ENCODE measurements around the gene CAST. TPM values are rescaled to one million over a fixed set of nuclear protein-coding genes. Genes with fewer than 3 reads are reported as not detected.
"Not testable (repeated sequence)": the region's sequence is repeated elsewhere in the genome, so short reads cannot be mapped to it uniquely, and the experiment has no call there.

The CAST gene
- total and polyA plus RNA-seq, 9 donors: 61.2 to 276 (median 173) TPM

GRCh38 chr5:96616801-96617200, 45.4 kb upstream of the CAST start:
- intact Hi-C loops (cut with DNase I): loop anchor here in 2 of 4 donors (10.0 kb wide), 3 partner anchors 78 to 548 kb away; no protein-coding TSS in a partner anchor
- Histone ChIP-seq H3K9me3 (no peaks in the 10 kb centered on the region), H3K36me3 (no peaks in the 10 kb centered on the region), H3K4me3 (no peak overlapping the region), H3K4me1 (ENCODE audit: insufficient read depth) (no peaks in the 10 kb centered on the region), H3K27me3 (no peaks in the 10 kb centered on the region), H3K27ac (no peak overlapping the region)
- TF ChIP-seq POLR2A (IDR thresholded peaks at IDR 0.05) (no peak), EP300 (IDR thresholded peaks at IDR 0.05) (no peak)
- TF ChIP-seq, protein P1, sequence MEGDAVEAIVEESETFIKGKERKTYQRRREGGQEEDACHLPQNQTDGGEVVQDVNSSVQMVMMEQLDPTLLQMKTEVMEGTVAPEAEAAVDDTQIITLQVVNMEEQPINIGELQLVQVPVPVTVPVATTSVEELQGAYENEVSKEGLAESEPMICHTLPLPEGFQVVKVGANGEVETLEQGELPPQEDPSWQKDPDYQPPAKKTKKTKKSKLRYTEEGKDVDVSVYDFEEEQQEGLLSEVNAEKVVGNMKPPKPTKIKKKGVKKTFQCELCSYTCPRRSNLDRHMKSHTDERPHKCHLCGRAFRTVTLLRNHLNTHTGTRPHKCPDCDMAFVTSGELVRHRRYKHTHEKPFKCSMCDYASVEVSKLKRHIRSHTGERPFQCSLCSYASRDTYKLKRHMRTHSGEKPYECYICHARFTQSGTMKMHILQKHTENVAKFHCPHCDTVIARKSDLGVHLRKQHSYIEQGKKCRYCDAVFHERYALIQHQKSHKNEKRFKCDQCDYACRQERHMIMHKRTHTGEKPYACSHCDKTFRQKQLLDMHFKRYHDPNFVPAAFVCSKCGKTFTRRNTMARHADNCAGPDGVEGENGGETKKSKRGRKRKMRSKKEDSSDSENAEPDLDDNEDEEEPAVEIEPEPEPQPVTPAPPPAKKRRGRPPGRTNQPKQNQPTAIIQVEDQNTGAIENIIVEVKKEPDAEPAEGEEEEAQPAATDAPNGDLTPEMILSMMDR (IDR thresholded peaks at IDR 0.05): no peak
- no peak for DNase-seq
- WGBS, 3 donors: 92 to 98% (median 95%) methylated on average over 3 of the region's 3 CpGs

DNA sequence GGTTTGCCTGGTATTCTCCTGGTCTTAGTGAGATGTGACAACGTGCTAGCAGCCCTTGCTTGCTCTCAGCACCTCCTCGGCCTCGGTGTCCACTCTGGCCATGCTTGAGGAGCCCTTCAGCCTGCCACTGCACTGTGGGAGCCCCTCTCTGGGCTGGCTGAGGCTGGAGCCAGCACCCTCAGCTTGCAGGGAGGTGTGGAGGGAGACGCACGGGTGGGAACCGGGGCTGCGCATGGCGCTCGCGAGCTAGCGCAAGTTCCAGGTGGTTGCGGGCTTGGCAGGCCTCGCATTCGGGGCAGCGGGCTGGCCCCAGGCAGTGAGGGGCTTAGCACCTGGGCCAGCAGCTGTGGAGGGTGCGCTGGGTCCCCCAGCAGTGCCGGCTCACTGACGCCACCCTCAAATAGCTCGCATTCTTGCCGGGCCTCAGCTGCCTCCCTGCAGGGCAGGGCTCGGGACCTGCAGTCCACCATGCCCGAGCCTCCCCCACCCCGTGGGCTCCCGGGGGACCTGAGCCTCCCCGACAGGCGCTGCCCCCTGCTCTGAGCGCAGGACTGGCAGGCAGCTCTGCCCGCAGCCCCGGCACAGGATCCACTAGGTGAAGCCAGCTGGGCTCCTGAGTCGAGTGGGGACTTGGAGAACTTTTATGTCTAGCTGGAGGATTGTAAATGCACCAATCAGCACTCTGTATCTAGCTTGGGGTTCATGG, 43.7 kb upstream of the CAST start:
- H3K36me3 ChIP-seq; H3K9me3 ChIP-seq; H3K27ac ChIP-seq; H3K4me1 ChIP-seq (ENCODE audit: insufficient read depth); H3K27me3 ChIP-seq; H3K4me3 ChIP-seq; DNase-seq: not testable (repeated sequence)
- intact Hi-C loops (cut with DNase I): loop anchor here in 2 of 4 donors (10.0 kb wide), 3 partner anchors 76 to 546 kb away; no protein-coding TSS in a partner anchor
- 95 to 96% (median 96%) methylated on average over 28 to 30 of the region's 30 CpGs for WGBS, 3 donors

DNA sequence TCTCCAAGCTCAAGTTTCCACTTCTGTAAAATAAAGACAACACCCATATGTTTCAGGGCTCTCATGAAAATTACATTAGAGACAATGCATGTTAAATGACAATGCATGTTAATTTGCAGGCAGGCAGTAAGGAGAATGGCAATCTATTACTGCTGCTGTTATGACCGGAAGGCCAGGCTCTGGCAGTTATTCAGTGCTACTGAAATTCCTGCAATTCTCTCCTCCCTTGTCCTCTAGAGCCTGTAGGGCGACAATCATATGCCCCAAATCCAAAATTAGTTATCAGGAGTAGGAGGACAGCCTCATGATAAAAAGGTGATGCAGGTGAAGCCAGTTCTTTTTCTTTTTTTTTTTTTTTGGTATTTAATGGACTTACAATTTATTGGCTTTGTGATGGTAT, 42.2 kb upstream of the CAST start:
- Histone ChIP-seq H3K9me3 (no peaks in the 10 kb centered on the region), H3K27me3 (no peaks in the 10 kb centered on the region), H3K4me3 (no peak overlapping the region), H3K27ac (no peak overlapping the region), H3K4me1 (ENCODE audit: insufficient read depth) (no peaks in the 10 kb centered on the region), H3K36me3 (no peaks in the 10 kb centered on the region)
- WGBS, 3 donors: 62 to 73% (median 62%) methylated on average over 2 of the region's 2 CpGs
- no peak for TF ChIP-seq POLR2A (IDR thresholded peaks at IDR 0.05)
- no peak for TF ChIP-seq EP300 (IDR thresholded peaks at IDR 0.05)
- TF ChIP-seq, protein P1 (IDR thresholded peaks at IDR 0.05): no peak
- intact Hi-C loops (cut with DNase I): loop anchor here in 2 of 4 donors (10.0 kb wide), 3 partner anchors 75 to 545 kb away; no protein-coding TSS in a partner anchor
- no peak for DNase-seq

DNA sequence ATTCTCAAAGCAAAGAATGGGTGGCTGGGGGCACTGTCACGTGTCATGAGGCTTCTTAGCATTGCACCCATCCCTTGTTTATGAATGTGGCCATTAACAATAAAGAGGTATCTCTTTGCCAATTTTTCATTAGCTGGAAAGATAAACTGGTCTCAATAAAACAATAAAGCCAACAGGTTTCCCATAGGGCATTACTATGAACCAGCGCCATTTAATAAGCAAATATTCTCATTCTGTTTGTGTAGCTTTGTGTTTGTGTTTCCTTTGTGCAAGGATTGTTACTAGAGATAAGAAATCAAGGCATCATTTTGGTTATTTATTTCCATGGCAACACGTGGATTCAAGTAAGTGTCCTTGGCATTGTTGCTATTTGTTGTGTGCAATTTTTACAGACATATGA, 37.6 kb upstream of the CAST start:
- no peaks in the 10 kb centered on the region for H3K36me3 ChIP-seq
- no peak overlapping the region for H3K4me3 ChIP-seq
- no peak overlapping the region for H3K27ac ChIP-seq
- no peak for TF ChIP-seq EP300 (IDR thresholded peaks at IDR 0.05)
- no peak for TF ChIP-seq POLR2A (IDR thresholded peaks at IDR 0.05)
- TF ChIP-seq, protein P1 (IDR thresholded peaks at IDR 0.05): no peak
- H3K27me3 ChIP-seq: no peaks in the 10 kb centered on the region
- no peaks in the 10 kb centered on the region for H3K9me3 ChIP-seq
- intact Hi-C loops (cut with DNase I): no loop called here
- DNase-seq: no peak
- WGBS, 3 donors: 63 to 76% (median 75%) methylated on average over 3 of the region's 3 CpGs
- no peaks in the 10 kb centered on the region for H3K4me1 ChIP-seq (ENCODE audit: insufficient read depth)

GRCh38 chr5:96625365-96625764, 36.8 kb upstream of the CAST start:
- Histone ChIP-seq H3K36me3 (no peaks in the 10 kb centered on the region), H3K4me1 (ENCODE audit: insufficient read depth) (no peaks in the 10 kb centered on the region), H3K27me3 (no peaks in the 10 kb centered on the region), H3K9me3 (no peaks in the 10 kb centered on the region), H3K4me3 (no peak overlapping the region), H3K27ac (no peak overlapping the region)
- 79 to 86% (median 84%) methylated on average over 2 of the region's 2 CpGs for WGBS, 3 donors
- DNase-seq: no peak
- intact Hi-C loops (cut with DNase I): no loop called here
- TF ChIP-seq POLR2A (IDR thresholded peaks at IDR 0.05) (no peak), EP300 (IDR thresholded peaks at IDR 0.05) (no peak)
- TF ChIP-seq, protein P1 (IDR thresholded peaks at IDR 0.05): no peak
